ENCODE results near the gene ZNF611.

- no peak for TF ChIP-seq CTCF (IDR thresholded peaks at IDR 0.05)
- no peak for TF ChIP-seq REST (IDR thresholded peaks at IDR 0.05; ENCODE audit: insufficient read depth in 1 of 2, low read depth in 2 of 2, low read length in 1 of 2)
- TF ChIP-seq POLR2AphosphoS5 (IDR thresholded peaks at IDR 0.05; ENCODE audit: low read depth, low read length) = no peak
- TF ChIP-seq TCF7L2 (IDR thresholded peaks at IDR 0.05; ENCODE audit: low read depth, low read length) = no peak
- no peak for TF ChIP-seq SIN3A (IDR thresholded peaks at IDR 0.05; ENCODE audit: borderline replicate concordance, insufficient read depth, low read depth, low read length)
These were observed 890 bp upstream of the ZNF611 start for GRCh38 chr19:52735734-52736133.
